A673 (cell line): ENCODE results near the gene ST3GAL2.

Experiments
- EZH2 ChIP-seq: fragments of 200-600 bp; sonication (generic); IDR thresholded peaks from 2 replicates; pipeline ENCODE4 v1.6.1; 2017; ENCODE audit warnings: borderline replicate concordance, low read depth, mild to moderate bottlenecking, mixed read lengths, antibody characterized with exemption, low read length; ENCODE audit not compliant: poor library complexity, severe bottlenecking
- TF ChIP-seq, protein P1 (sequence below): fragments of 300-800, 200-600 bp; sonication (generic); conservative IDR thresholded peaks from 2 replicates; pipeline ENCODE4 v1.5.1; 2017; ENCODE audit warnings: low read depth, mild to moderate bottlenecking, antibody characterized with exemption, low read length, moderate library complexity, mixed read lengths

DNA sequence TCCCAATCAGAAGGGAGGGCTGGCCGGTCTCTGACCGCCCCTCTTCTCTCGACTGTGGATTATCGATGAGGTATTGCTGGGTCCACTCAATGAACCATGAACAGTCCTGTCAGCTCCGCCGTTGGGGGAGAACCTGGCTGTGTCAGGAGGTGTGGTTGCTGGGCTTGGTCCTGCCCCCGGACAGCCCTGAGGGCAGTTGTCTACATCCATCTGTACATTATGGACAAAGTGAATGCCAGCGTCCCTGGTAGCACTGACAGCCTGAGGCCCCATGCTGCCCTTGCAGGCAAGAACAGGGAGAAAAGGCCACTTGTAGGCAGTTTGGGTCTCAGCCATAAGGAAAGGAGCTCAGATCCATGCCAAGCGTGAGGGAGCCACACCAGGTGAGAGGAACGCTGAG is 38.9 kb downstream of the ST3GAL2 start:
- no peak for TF ChIP-seq EZH2
- TF ChIP-seq, protein P1, sequence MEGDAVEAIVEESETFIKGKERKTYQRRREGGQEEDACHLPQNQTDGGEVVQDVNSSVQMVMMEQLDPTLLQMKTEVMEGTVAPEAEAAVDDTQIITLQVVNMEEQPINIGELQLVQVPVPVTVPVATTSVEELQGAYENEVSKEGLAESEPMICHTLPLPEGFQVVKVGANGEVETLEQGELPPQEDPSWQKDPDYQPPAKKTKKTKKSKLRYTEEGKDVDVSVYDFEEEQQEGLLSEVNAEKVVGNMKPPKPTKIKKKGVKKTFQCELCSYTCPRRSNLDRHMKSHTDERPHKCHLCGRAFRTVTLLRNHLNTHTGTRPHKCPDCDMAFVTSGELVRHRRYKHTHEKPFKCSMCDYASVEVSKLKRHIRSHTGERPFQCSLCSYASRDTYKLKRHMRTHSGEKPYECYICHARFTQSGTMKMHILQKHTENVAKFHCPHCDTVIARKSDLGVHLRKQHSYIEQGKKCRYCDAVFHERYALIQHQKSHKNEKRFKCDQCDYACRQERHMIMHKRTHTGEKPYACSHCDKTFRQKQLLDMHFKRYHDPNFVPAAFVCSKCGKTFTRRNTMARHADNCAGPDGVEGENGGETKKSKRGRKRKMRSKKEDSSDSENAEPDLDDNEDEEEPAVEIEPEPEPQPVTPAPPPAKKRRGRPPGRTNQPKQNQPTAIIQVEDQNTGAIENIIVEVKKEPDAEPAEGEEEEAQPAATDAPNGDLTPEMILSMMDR = no peak
